Neuronal stem cell (in vitro differentiated cells): ENCODE measurements around the gene ADGRV1.

Source experiments
- DNase-seq: peaks from one replicate; pipeline ENCODE4 v3.0.0-alpha.2; 2013; ENCODE audit warnings: low spot score
- H2AFZ ChIP-seq: one replicate; pipeline ENCODE4 v1.6.1; 2013; ENCODE audit warnings: mild to moderate bottlenecking, low read length, inconsistent platforms
- H2AK5ac ChIP-seq: 2 replicates; pipeline ENCODE4 v1.6.1; 2013; ENCODE audit warnings: low read depth, mild to moderate bottlenecking, inconsistent platforms, low read length, moderate library complexity, mixed read lengths
- H2BK120ac ChIP-seq: 2 replicates; pipeline ENCODE4 v1.6.1; 2013; ENCODE audit warnings: low read depth, mild to moderate bottlenecking, inconsistent platforms, low read length, moderate library complexity, mixed read lengths
- H2BK12ac ChIP-seq: one replicate; pipeline ENCODE4 v1.6.1; 2013; ENCODE audit warnings: low read length, inconsistent platforms
- H2BK15ac ChIP-seq: 2 replicates; pipeline ENCODE4 v1.6.1; 2013; ENCODE audit warnings: mild to moderate bottlenecking, low read length, inconsistent platforms, mixed read lengths
- H2BK5ac ChIP-seq: one replicate; pipeline ENCODE4 v1.6.1; 2013; ENCODE audit warnings: inconsistent platforms, mild to moderate bottlenecking, low read length, moderate library complexity
- H3K14ac ChIP-seq: one replicate; pipeline ENCODE4 v1.6.1; 2013; ENCODE audit warnings: low read length, inconsistent platforms
- H3K18ac ChIP-seq: 2 replicates; pipeline ENCODE4 v1.6.1; 2013; ENCODE audit warnings: low read length, inconsistent platforms
- H3K23ac ChIP-seq: 2 replicates; pipeline ENCODE4 v1.6.1; 2013; ENCODE audit warnings: low read depth, mild to moderate bottlenecking, mixed read lengths, low read length, inconsistent platforms; ENCODE audit not compliant: poor library complexity
- H3K27ac ChIP-seq: replicated peaks from 3 replicates; pipeline ENCODE4 v1.5.1; 2013; ENCODE audit warnings: low read length, inconsistent platforms
- H3K27me3 ChIP-seq, 3 experiments: 2 replicates each; pipeline ENCODE4 v1.6.1; 2013; ENCODE audit warnings: low read length in 3 of 3, mild to moderate bottlenecking in 2 of 3, inconsistent platforms in 1 of 3, low read depth in 1 of 3, mixed read lengths in 1 of 3, moderate library complexity in 1 of 3; ENCODE audit not compliant: control insufficient read depth in 3 of 3, insufficient read depth in 3 of 3
- H3K36me3 ChIP-seq, 2 donors: replicated peaks in 1 of 2; 2 replicates each; pipeline ENCODE4 v1.6.1; 2013; ENCODE audit warnings: low read length in 2 of 2; ENCODE audit not compliant: control insufficient read depth in 2 of 2, insufficient read depth in 2 of 2
- H3K4ac ChIP-seq: 2 replicates; pipeline ENCODE4 v1.6.1; 2013; ENCODE audit warnings: inconsistent platforms, mild to moderate bottlenecking, low read length, moderate library complexity
- H3K4me1 ChIP-seq, 2 donors: 1 replicate in 1 of 2; 2 replicates in 1 of 2; pipeline ENCODE4 v1.6.1; 2013; ENCODE audit warnings: low read length in 2 of 2, low read depth in 1 of 2; ENCODE audit not compliant: control insufficient read depth in 2 of 2, insufficient read depth in 1 of 2
- H3K4me2 ChIP-seq: one replicate; pipeline ENCODE4 v1.6.1; 2013; ENCODE audit warnings: mild to moderate bottlenecking, low read length, inconsistent platforms; ENCODE audit not compliant: insufficient read depth, poor library complexity, severe bottlenecking
- H3K4me3 ChIP-seq, 2 donors: 2 replicates each; pipeline ENCODE4 v1.5.1; 2013; ENCODE audit warnings: low read length in 2 of 2, mild to moderate bottlenecking in 2 of 2, inconsistent platforms in 1 of 2, moderate library complexity in 1 of 2
- H3K79me1 ChIP-seq: one replicate; pipeline ENCODE4 v1.6.1; 2013; ENCODE audit warnings: low read depth, mild to moderate bottlenecking, inconsistent platforms, low read length, moderate library complexity
- H3K9ac ChIP-seq: one replicate; pipeline ENCODE4 v1.6.1; 2013; ENCODE audit warnings: mild to moderate bottlenecking, low read depth, low read length, inconsistent platforms; ENCODE audit not compliant: poor library complexity
- H3K9me3 ChIP-seq, 2 donors: replicated peaks in 1 of 2; 2 replicates each; pipeline versions ENCODE3 to v1.6.1; 2013; ENCODE audit warnings: low read length in 2 of 2, mild to moderate bottlenecking in 2 of 2, inconsistent platforms in 1 of 2, low read depth in 1 of 2, mixed read lengths in 1 of 2, moderate library complexity in 1 of 2; ENCODE audit not compliant: control insufficient read depth in 2 of 2, insufficient read depth in 1 of 2
- H4K8ac ChIP-seq: one replicate; pipeline ENCODE4 v1.6.1; 2013; ENCODE audit warnings: low read depth, mild to moderate bottlenecking, inconsistent platforms, low read length, moderate library complexity
- H4K91ac ChIP-seq: one replicate; pipeline ENCODE4 v1.6.1; 2013; ENCODE audit warnings: low read length, low read depth, mild to moderate bottlenecking, inconsistent platforms; ENCODE audit not compliant: poor library complexity
- WGBS, 2 donors: extraction: QIAGEN DNeasy Blood & Tissue Kit; methylation state at CpG; one replicate each; pipeline ENCODE4 v1.1.7; 2013; ENCODE audit warnings: missing lambda C conversion rate in 2 of 2, mixed read lengths in 1 of 2; ENCODE audit not compliant: insufficient read length in 2 of 2, insufficient replicate concordance in 1 of 2; ENCODE audit errors: extremely low coverage in 2 of 2; 5-methylcytosine and 5-hydroxymethylcytosine counted together

The ADGRV1 gene

DNA sequence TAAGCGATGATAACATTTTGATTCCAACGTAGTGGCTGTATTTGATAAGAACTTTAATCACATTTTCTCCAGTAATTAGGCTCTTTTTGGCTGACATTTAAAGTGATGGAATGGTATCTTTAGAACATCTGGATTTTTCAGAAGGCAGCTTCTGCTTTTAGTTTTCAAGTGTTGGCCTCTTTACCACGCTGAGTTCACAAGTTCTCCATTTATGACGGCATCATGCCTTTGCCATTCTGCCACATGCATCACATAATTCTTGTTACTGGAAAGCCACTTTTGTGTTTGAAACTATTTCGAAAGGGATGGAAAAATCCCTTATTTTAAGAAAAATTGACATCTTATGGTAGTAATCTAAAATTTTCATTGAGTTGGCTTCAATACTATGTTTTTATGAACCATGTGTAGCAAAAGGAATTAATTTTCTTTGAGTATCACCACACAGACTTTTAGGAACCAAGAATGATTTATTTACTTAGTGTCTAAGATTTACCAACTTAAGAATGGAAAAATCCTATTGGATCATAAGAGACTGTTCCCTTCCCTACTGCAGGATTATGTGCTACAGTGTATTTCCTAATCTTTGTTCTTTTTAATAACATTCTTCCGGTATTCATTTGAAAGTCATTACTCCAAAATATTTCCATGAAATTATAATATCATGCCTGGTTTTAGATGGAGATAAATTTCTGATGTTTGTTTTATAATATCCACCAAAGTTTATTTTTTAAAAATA lies 344.2 kb downstream of the ADGRV1 start:
- H3K4me3 ChIP-seq: no peak overlapping the region
- no CpG with 5 or more reads among the region's 6 CpGs for WGBS, 2 donors
- no peak overlapping the region for H2BK120ac ChIP-seq
- no peaks in the 10 kb centered on the region for H3K36me3 ChIP-seq
- H3K4ac ChIP-seq: no peak overlapping the region
- no peak overlapping the region for H2BK5ac ChIP-seq
- no peak overlapping the region for H3K4me2 ChIP-seq
- H2AK5ac ChIP-seq: no peak overlapping the region
- H3K9me3 ChIP-seq: no peaks in the 10 kb centered on the region
- H2BK15ac ChIP-seq: no peak overlapping the region
- H2BK12ac ChIP-seq: no peak overlapping the region
- H4K8ac ChIP-seq: no peak overlapping the region
- H3K23ac ChIP-seq: no peak overlapping the region
- H3K27ac ChIP-seq: no peak overlapping the region
- H3K79me1 ChIP-seq: no peaks in the 10 kb centered on the region
- H3K9ac ChIP-seq: no peak overlapping the region
- no peak for DNase-seq
- no peaks in the 10 kb centered on the region for H3K27me3 ChIP-seq
- H3K14ac ChIP-seq: no peak overlapping the region
- H4K91ac ChIP-seq: no peak overlapping the region
- H2AFZ ChIP-seq: no peak overlapping the region
- H3K18ac ChIP-seq: no peak overlapping the region
- H3K4me1 ChIP-seq: no peaks in the 10 kb centered on the region

- no peak overlapping the region for H2BK15ac ChIP-seq
- H3K27me3 ChIP-seq: no peaks in the 10 kb centered on the region
- H3K36me3 ChIP-seq: no peaks in the 10 kb centered on the region
- H3K9ac ChIP-seq: no peak overlapping the region
- H3K18ac ChIP-seq: no peak overlapping the region
- no peak for DNase-seq
- H2AFZ ChIP-seq: no peak overlapping the region
- peaks cover 0 to 8% of the 10 kb centered on the region in 2 donors for H3K9me3 ChIP-seq
- H4K8ac ChIP-seq: no peak overlapping the region
- no peak overlapping the region for H2AK5ac ChIP-seq
- no peak overlapping the region for H3K27ac ChIP-seq
- H3K4me1 ChIP-seq: peaks cover 2% of the 10 kb centered on the region in 2 donors
- WGBS, 2 donors: no CpG with 5 or more reads among the region's 3 CpGs
- H2BK5ac ChIP-seq: no peak overlapping the region
- no peak overlapping the region for H3K23ac ChIP-seq
- no peak overlapping the region for H3K4ac ChIP-seq
- no peak overlapping the region for H2BK12ac ChIP-seq
- no peak overlapping the region for H3K4me3 ChIP-seq
- H2BK120ac ChIP-seq: no peak overlapping the region
- no peaks in the 10 kb centered on the region for H3K79me1 ChIP-seq
- no peak overlapping the region for H4K91ac ChIP-seq
- no peak overlapping the region for H3K4me2 ChIP-seq
- H3K14ac ChIP-seq: no peak overlapping the region
Measured at GRCh38 chr5:90909101-90909503, 350.5 kb downstream of the ADGRV1 start.

GRCh38 chr5:90909940-90910339 lies 351.3 kb downstream of the ADGRV1 start:
- Histone ChIP-seq H3K23ac (no peak overlapping the region), H4K91ac (no peak overlapping the region), H2AFZ (no peak overlapping the region), H2BK15ac (no peak overlapping the region), H2BK120ac (no peak overlapping the region), H2AK5ac (no peak overlapping the region), H3K9ac (no peak overlapping the region), H2BK12ac (no peak overlapping the region), H3K4me2 (no peak overlapping the region), H3K4ac (no peak overlapping the region), H4K8ac (no peak overlapping the region), H3K4me1 (peaks cover 2% of the 10 kb centered on the region in 2 donors), H2BK5ac (no peak overlapping the region), H3K79me1 (no peaks in the 10 kb centered on the region), H3K14ac (no peak overlapping the region), H3K27ac (no peak overlapping the region), H3K9me3 (peaks cover 0 to 8% of the 10 kb centered on the region in 2 donors), H3K4me3 (no peak overlapping the region), H3K27me3 (no peaks in the 10 kb centered on the region), H3K18ac (no peak overlapping the region), H3K36me3 (no peaks in the 10 kb centered on the region)
- DNase-seq: no peak
- WGBS, 2 donors: no CpG with 5 or more reads among the region's 6 CpGs

- Histone ChIP-seq H3K14ac (no peak overlapping the region), H3K23ac (no peak overlapping the region), H3K9ac (no peak overlapping the region), H3K4me1 (peaks cover 2% of the 10 kb centered on the region in 2 donors), H2BK15ac (no peak overlapping the region), H3K27ac (no peak overlapping the region), H2AK5ac (no peak overlapping the region), H4K91ac (no peak overlapping the region), H2BK12ac (no peak overlapping the region), H2BK5ac (no peak overlapping the region), H4K8ac (no peak overlapping the region), H3K79me1 (no peaks in the 10 kb centered on the region), H3K4me2 (no peak overlapping the region), H2AFZ (no peak overlapping the region), H3K36me3 (no peaks in the 10 kb centered on the region), H2BK120ac (no peak overlapping the region), H3K9me3 (peaks cover 0 to 8% of the 10 kb centered on the region in 2 donors), H3K18ac (no peak overlapping the region), H3K4me3 (no peak overlapping the region), H3K4ac (no peak overlapping the region), H3K27me3 (no peaks in the 10 kb centered on the region)
- DNase-seq: no peak
- no CpG with 5 or more reads among the region's 1 CpG for WGBS, 2 donors
Measured at GRCh38 chr5:90911169-90911568, 352.6 kb downstream of the ADGRV1 start.
